ENCODE data around the gene MTMR12.

DNA sequence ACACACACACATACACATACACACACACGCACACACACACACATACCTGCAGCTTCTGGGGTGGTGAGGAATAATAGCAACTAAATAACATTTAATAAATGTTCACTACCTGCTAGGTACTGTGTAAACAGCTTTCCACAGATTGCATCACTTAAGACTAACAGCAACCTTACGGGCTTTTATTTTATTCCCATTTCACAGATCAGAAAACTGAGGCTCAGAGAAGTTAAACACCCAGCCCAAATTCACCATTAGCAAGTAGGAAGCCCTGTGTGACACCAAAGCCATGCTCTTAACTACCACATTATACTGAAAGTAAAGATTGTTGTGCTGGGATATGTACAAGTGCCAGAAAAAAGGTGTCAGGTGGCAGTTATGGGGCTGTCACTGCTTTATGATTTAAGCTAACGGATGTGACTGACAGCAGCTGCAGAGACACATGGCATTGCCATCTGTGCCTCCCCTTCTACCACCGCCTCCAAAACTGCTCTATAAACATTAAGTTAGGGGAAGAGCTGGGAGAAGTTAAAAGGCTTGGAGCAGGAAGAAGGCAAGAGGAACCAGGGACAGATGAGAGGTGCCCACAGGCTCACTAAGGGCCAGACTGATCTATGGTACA lies 13.6 kb downstream of the MTMR12 start:
- TF ChIP-seq CTCF (conservative IDR thresholded peaks at IDR 0.05; ENCODE audit: low read length), result no peak
- no peak for TF ChIP-seq EZH2phosphoT487 (IDR thresholded peaks at IDR 0.05; ENCODE audit: borderline replicate concordance, low read depth, low read length)
